DOHH2 (cell line): ENCODE measurements around the gene APLNR.

Experiments used
- H3F3A ChIP-seq: fragments of 200-600 bp; sonication (generic), shearing (Covaris generic); 2 replicates; pipeline ENCODE4 v1.6.0; 2016; ENCODE audit warnings: antibody characterized with exemption, mild to moderate bottlenecking; ENCODE audit not compliant: control insufficient read depth, insufficient read depth
- H3K27ac ChIP-seq: fragments of 200-600 bp; sonication (generic); 2 replicates; pipeline ENCODE4 v1.5.1; 2014; ENCODE audit warnings: low read depth, mild to moderate bottlenecking, low read length, moderate library complexity
- H3K27me3 ChIP-seq: fragments of 200-600 bp; sonication (generic); 2 replicates; pipeline ENCODE4 v1.6.1; 2014; ENCODE audit warnings: mild to moderate bottlenecking, low read length, mixed read lengths; ENCODE audit not compliant: control insufficient read depth
- H3K36me3 ChIP-seq: fragments of 200-600 bp; sonication (generic); 2 replicates; pipeline ENCODE4 v1.6.1; 2014; ENCODE audit warnings: mild to moderate bottlenecking, low read length, moderate library complexity, mixed read lengths; ENCODE audit not compliant: control insufficient read depth
- H3K4me1 ChIP-seq: fragments of 200-600 bp; sonication (generic); 2 replicates; pipeline ENCODE4 v1.6.1; 2014; ENCODE audit warnings: mild to moderate bottlenecking, low read length, mixed read lengths; ENCODE audit not compliant: control insufficient read depth
- H3K4me2 ChIP-seq: fragments of 200-600 bp; sonication (generic); 2 replicates; pipeline ENCODE4 v1.6.0; 2014; ENCODE audit warnings: mild to moderate bottlenecking, low read length, moderate library complexity
- H3K4me3 ChIP-seq: fragments of 200-600 bp; sonication (generic); 2 replicates; pipeline ENCODE4 v1.5.1; 2014; ENCODE audit warnings: mild to moderate bottlenecking, low read length, mixed read lengths
- H3K79me2 ChIP-seq: fragments of 200-600 bp; sonication (generic); 2 replicates; pipeline ENCODE4 v1.6.1; 2014; ENCODE audit warnings: mild to moderate bottlenecking, low read length, mixed read lengths; ENCODE audit not compliant: control insufficient read depth
- H3K9me2 ChIP-seq: fragments of 200-600 bp; sonication (generic); replicated peaks from 2 replicates; pipeline ENCODE4 v1.6.1; 2014; ENCODE audit warnings: mild to moderate bottlenecking, low read length, mixed read lengths; ENCODE audit not compliant: control insufficient read depth
- H3K9me3 ChIP-seq: fragments of 200-600 bp; sonication (generic); 2 replicates; pipeline ENCODE4 v1.6.1; 2014; ENCODE audit warnings: antibody characterized with exemption, low read length, mixed read lengths; ENCODE audit not compliant: control insufficient read depth, insufficient read depth
- H4K20me1 ChIP-seq: fragments of 200-600 bp; sonication (generic); 2 replicates; pipeline ENCODE4 v1.6.0; 2014; ENCODE audit warnings: low read depth, mild to moderate bottlenecking, antibody characterized with exemption, low read length, moderate library complexity; ENCODE audit not compliant: control insufficient read depth, insufficient read depth
- CTCF ChIP-seq: fragments of 200-600 bp; sonication (generic); IDR thresholded peaks from one replicate; pipeline ENCODE4 v1.5.1; 2014; ENCODE audit warnings: antibody characterized with exemption, mild to moderate bottlenecking, low read depth, low read length; ENCODE audit not compliant: poor library complexity, severe bottlenecking
- EZH2phosphoT487 ChIP-seq: fragments of 200-600 bp; sonication (generic); IDR thresholded peaks from 2 replicates; pipeline ENCODE4 v1.6.1; 2017; ENCODE audit warnings: borderline replicate concordance, mild to moderate bottlenecking, antibody characterized with exemption, low read length, moderate library complexity, mixed read lengths

APLNR gene

DNA sequence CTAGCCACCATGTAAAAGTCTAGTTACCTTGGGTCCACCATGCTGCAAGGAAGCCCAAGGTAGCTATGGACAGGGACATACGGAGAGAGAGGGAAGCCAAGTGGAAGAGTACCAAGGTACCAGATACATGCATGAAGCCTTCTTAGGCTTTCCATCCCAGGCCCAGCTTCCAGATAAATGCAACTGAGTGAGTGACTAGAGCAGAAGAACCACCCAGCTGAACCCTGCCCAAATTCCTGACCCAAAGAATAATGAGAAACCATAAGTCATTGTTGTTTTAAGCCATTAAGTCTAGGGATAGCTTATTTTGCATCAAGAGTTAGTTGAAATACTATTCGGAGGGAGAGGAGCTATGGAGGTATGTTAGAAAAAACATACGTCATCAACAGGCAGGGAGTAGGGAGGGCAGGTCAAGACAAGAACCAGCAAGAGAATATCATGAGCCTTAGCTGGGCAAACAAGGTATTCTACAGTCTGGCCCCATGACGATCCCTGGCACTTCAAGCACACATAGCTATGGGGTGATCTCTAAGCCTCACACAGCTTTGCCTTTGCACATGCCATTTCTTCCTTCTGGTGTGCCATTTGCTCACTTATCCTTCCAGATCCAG, 36.5 kb upstream of the APLNR start:
- Histone ChIP-seq H3K9me2 (no peaks in the 10 kb centered on the region), H3K36me3 (no peaks in the 10 kb centered on the region), H3K4me3 (no peak overlapping the region), H4K20me1 (no peaks in the 10 kb centered on the region), H3K4me1 (no peaks in the 10 kb centered on the region), H3K9me3 (no peaks in the 10 kb centered on the region), H3K4me2 (no peak overlapping the region), H3K79me2 (no peaks in the 10 kb centered on the region), H3K27me3 (peaks cover 34% of the 10 kb centered on the region), H3F3A (no peaks in the 10 kb centered on the region), H3K27ac (no peak overlapping the region)
- TF ChIP-seq EZH2phosphoT487 (no peak), CTCF (no peak)

GRCh38 chr11:57269571-57270021, 32.5 kb upstream of the APLNR start:
- no peaks in the 10 kb centered on the region for H3K36me3 ChIP-seq
- no peaks in the 10 kb centered on the region for H4K20me1 ChIP-seq
- H3F3A ChIP-seq = no peaks in the 10 kb centered on the region
- no peak overlapping the region for H3K4me3 ChIP-seq
- no peaks in the 10 kb centered on the region for H3K9me2 ChIP-seq
- H3K4me2 ChIP-seq = no peak overlapping the region
- no peaks in the 10 kb centered on the region for H3K4me1 ChIP-seq
- H3K79me2 ChIP-seq = no peaks in the 10 kb centered on the region
- H3K27me3 ChIP-seq = peaks cover 7% of the 10 kb centered on the region
- TF ChIP-seq CTCF (no peak), EZH2phosphoT487 (no peak)
- H3K27ac ChIP-seq = no peak overlapping the region
- H3K9me3 ChIP-seq = no peaks in the 10 kb centered on the region

- no peak overlapping the region for H3K27ac ChIP-seq
- H3K79me2 ChIP-seq = no peaks in the 10 kb centered on the region
- no peaks in the 10 kb centered on the region for H3F3A ChIP-seq
- no peak for TF ChIP-seq EZH2phosphoT487
- TF ChIP-seq CTCF = no peak
- no peaks in the 10 kb centered on the region for H3K4me1 ChIP-seq
- H3K9me2 ChIP-seq = no peaks in the 10 kb centered on the region
- H3K4me2 ChIP-seq = no peak overlapping the region
- no peaks in the 10 kb centered on the region for H3K27me3 ChIP-seq
- no peaks in the 10 kb centered on the region for H3K9me3 ChIP-seq
- no peaks in the 10 kb centered on the region for H3K36me3 ChIP-seq
- no peaks in the 10 kb centered on the region for H4K20me1 ChIP-seq
- no peak overlapping the region for H3K4me3 ChIP-seq
Measured at GRCh38 chr11:57266157-57266556, 29.1 kb upstream of the APLNR start.
